OCI-LY7 (cell line): Measurements from ENCODE around the gene ZNF628.

Experiments used
- CTCF ChIP-seq: fragments of 200-600 bp; sonication (generic); conservative IDR thresholded peaks from 2 replicates; pipeline ENCODE4 v1.5.1; 2014; ENCODE audit warnings: mild to moderate bottlenecking, antibody characterized with exemption, low read length, moderate library complexity, mixed read lengths
- EZH2phosphoT487 ChIP-seq: fragments of 200-600 bp; sonication (generic); IDR thresholded peaks from 2 replicates; pipeline ENCODE4 v1.6.1; 2018; ENCODE audit warnings: low read depth, borderline replicate concordance, mild to moderate bottlenecking, mixed run types, antibody characterized with exemption, low read length, moderate library complexity, mixed read lengths

DNA sequence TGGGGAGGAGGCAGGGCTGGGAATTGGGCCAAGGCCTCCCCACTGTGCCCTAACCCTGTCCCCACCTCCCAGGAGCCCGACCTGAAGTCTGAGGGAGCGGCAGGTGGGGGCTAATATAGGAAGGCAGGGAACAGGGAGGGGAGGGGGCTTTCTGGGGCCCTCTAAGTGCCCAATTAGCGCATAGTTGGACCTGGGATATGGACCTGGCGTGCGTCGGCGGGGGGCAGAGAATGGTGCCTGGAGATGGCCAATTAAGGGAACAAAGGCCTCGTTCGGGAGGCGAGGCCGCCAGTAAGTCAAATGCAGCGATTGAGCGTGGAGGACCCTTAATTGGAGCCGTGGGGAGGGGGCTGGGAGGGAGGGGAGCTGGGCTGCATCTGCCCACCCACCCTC lies 11.8 kb upstream of the ZNF628 start, which contains the start of gene C19orf85:
- TF ChIP-seq CTCF (no peak), EZH2phosphoT487 (no peak)
